ENCODE results near the gene LRRK1.

Gene LRRK1

DNA sequence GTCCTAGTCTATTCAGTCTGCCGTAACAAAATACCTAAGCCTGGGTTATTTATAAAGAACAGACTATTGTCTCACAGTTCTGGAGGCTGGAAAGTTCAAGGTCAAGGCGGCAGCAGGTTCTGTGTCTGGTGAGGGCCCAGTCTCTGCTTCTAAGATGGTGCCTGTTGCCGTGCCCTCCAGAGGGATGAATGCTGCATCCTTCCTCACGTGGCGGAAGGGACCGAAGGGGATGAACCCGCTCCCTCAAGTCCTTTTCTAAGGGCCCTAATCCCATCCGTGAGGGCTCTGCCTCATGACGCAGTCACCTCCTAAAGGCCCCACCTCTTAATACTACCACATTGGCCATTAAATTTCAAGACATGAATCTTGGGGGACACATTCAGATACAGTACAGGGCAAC, 199.0 kb downstream of the LRRK1 start:
- DNase-seq: no peak

- DNase-seq: no peak
Measured at GRCh38 chr15:101118615-101119014, 199.5 kb downstream of the LRRK1 start.

GRCh38 chr15:101119181-101119580, 200.0 kb downstream of the LRRK1 start:
- DNase-seq: no peak

All from activated CD4-positive, alpha-beta T cell treated with anti-CD3 and anti-CD28 coated beads for 48 hours (primary cell).